ENCODE measurements around the gene SNX21. TPM values are rescaled to one million over a fixed set of nuclear protein-coding genes. Genes with fewer than 3 reads are reported as not detected.

The SNX21 gene
- total RNA-seq, 1 experiment from 2014 or later = 9.8 TPM

GRCh38 chr20:45860560-45861220 is 27.1 kb downstream of the SNX21 start:
- Histone ChIP-seq H3K4me3 (no peak overlapping the region), H3K4me2 (no peak overlapping the region), H3K27me3 (ENCODE audit: insufficient read depth, low read depth) (no peaks in the 10 kb centered on the region), H3K9me2 (ENCODE audit: insufficient read depth) (no peaks in the 10 kb centered on the region), H3K36me3 (ENCODE audit: low read depth) (no peaks in the 10 kb centered on the region), H3K27ac (no peak overlapping the region), H2AFZ (no peak overlapping the region), H3F3A (ENCODE audit: insufficient read depth, low read depth) (peaks cover 3% of the 10 kb centered on the region; the same call in 1 of the 2 replicates), H4K20me1 (ENCODE audit: insufficient read depth) (no peaks in the 10 kb centered on the region), H3K4me1 (replicated peaks; ENCODE audit: insufficient read depth) (peaks cover 23% of the 10 kb centered on the region), H3K79me2 (ENCODE audit: low read depth) (peaks cover 14% of the 10 kb centered on the region), H3K9me3 (ENCODE audit: insufficient read depth, low read depth) (no peaks in the 10 kb centered on the region)
- POLR2A ChIA-PET (ENCODE audit: unreplicated experiment) = no interaction called here
- no TSS peak for BruUV-seq (replicated peaks)
- no peak for DNase-seq
- intact Hi-C loops (cut with micrococcal nuclease; ENCODE audit: unreplicated experiment) = no loop called here
- CTCF ChIA-PET = no interaction called here
- no peak for TF ChIP-seq CTCF (conservative IDR thresholded peaks at IDR 0.05)
- TF ChIP-seq EZH2 (IDR thresholded peaks at IDR 0.05; ENCODE audit: low read depth) = no peak

- BruUV-seq (replicated peaks) = no TSS peak
- Histone ChIP-seq H2AFZ (no peak overlapping the region), H3K79me2 (ENCODE audit: low read depth) (peaks cover 7% of the 10 kb centered on the region), H3K27me3 (ENCODE audit: insufficient read depth, low read depth) (no peaks in the 10 kb centered on the region), H3K4me1 (replicated peaks; ENCODE audit: insufficient read depth) (peaks cover 15% of the 10 kb centered on the region), H3K9me2 (ENCODE audit: insufficient read depth) (no peaks in the 10 kb centered on the region), H3K9me3 (ENCODE audit: insufficient read depth, low read depth) (no peaks in the 10 kb centered on the region), H3K27ac (no peak overlapping the region), H3K4me2 (no peak overlapping the region), H4K20me1 (ENCODE audit: insufficient read depth) (no peaks in the 10 kb centered on the region), H3K36me3 (ENCODE audit: low read depth) (no peaks in the 10 kb centered on the region), H3K4me3 (no peak overlapping the region), H3F3A (ENCODE audit: insufficient read depth, low read depth) (peaks cover 3% of the 10 kb centered on the region; the same call in 1 of the 2 replicates)
- POLR2A ChIA-PET (ENCODE audit: unreplicated experiment) = interaction anchor here (0.6 kb wide), 1 partner anchor 559 kb away, joined by 4 read pairs; no protein-coding TSS in a partner anchor
- DNase-seq = no peak
- intact Hi-C loops (cut with micrococcal nuclease; ENCODE audit: unreplicated experiment) = no loop called here
- CTCF ChIA-PET = no interaction called here
- TF ChIP-seq CTCF (conservative IDR thresholded peaks at IDR 0.05) = no peak
- no peak for TF ChIP-seq EZH2 (IDR thresholded peaks at IDR 0.05; ENCODE audit: low read depth)
These were observed 27.8 kb downstream of the SNX21 start for GRCh38 chr20:45861221-45862075.

GRCh38 chr20:45863543-45864470 is 30.2 kb downstream of the SNX21 start:
- Histone ChIP-seq H3K27ac (no peak overlapping the region), H3K4me2 (no peak overlapping the region), H3K4me3 (no peak overlapping the region), H2AFZ (no peak overlapping the region), H3K4me1 (replicated peaks; ENCODE audit: insufficient read depth) (peaks cover 18% of the 10 kb centered on the region), H3K79me2 (ENCODE audit: low read depth) (no peaks in the 10 kb centered on the region), H3F3A (ENCODE audit: insufficient read depth, low read depth) (peaks cover 19% of the 10 kb centered on the region; the same call in 1 of the 2 replicates), H3K9me2 (ENCODE audit: insufficient read depth) (no peaks in the 10 kb centered on the region), H3K36me3 (ENCODE audit: low read depth) (no peaks in the 10 kb centered on the region), H3K9me3 (ENCODE audit: insufficient read depth, low read depth) (no peaks in the 10 kb centered on the region), H4K20me1 (ENCODE audit: insufficient read depth) (no peaks in the 10 kb centered on the region), H3K27me3 (ENCODE audit: insufficient read depth, low read depth) (no peaks in the 10 kb centered on the region)
- POLR2A ChIA-PET (ENCODE audit: unreplicated experiment) = interaction anchor here (0.6 kb wide), 1 partner anchor 91 kb away, joined by 3 read pairs; no protein-coding TSS in a partner anchor
- DNase-seq = no peak
- CTCF ChIA-PET = interaction anchor here (0.7 to 0.9 kb wide), 2 partner anchors 43 to 65 kb away, joined by 3 to 20 read pairs; no protein-coding TSS in a partner anchor
- TF ChIP-seq EZH2 (IDR thresholded peaks at IDR 0.05; ENCODE audit: low read depth) (no peak), CTCF (conservative IDR thresholded peaks at IDR 0.05) (no peak)
- intact Hi-C loops (cut with micrococcal nuclease; ENCODE audit: unreplicated experiment) = no loop called here
- BruUV-seq (replicated peaks) = no TSS peak

Data from PC-9 (cell line).